Skin epidermis (tissue), 12 donors: Measurements from ENCODE around the gene CNTNAP2.

ENCODE experiments used
- H3K27ac ChIP-seq, 21 experiments: fragments of 200-600 bp; sonication (generic) in 11 of 21; one replicate each; pipeline ENCODE4 v1.5.0; 2020; ENCODE audit warnings: mild to moderate bottlenecking in 3 of 21, inconsistent platforms in 2 of 21, moderate library complexity in 2 of 21
- H3K4me3 ChIP-seq, 7 experiments: fragments of 200-600 bp; sonication (generic) in 2 of 7; one replicate each; pipeline ENCODE4 v1.5.0; 2020; ENCODE audit warnings: inconsistent platforms in 2 of 7, mild to moderate bottlenecking in 2 of 7, moderate library complexity in 1 of 7

The CNTNAP2 gene

GRCh38 chr7:147805996-147806576, 1689.5 kb downstream of the CNTNAP2 start:
- H3K4me3 ChIP-seq, result no peak overlapping the region
- H3K27ac ChIP-seq, result no peak overlapping the region

GRCh38 chr7:147809786-147810185, 1693.2 kb downstream of the CNTNAP2 start:
- H3K27ac ChIP-seq, result no peak overlapping the region
- H3K4me3 ChIP-seq, result no peak overlapping the region

- no peak overlapping the region for H3K4me3 ChIP-seq
- no peak overlapping the region for H3K27ac ChIP-seq
These were observed 1693.7 kb downstream of the CNTNAP2 start for GRCh38 chr7:147810269-147810668.

GRCh38 chr7:147811923-147812322, 1695.3 kb downstream of the CNTNAP2 start:
- H3K4me3 ChIP-seq, result no peak overlapping the region
- H3K27ac ChIP-seq, result no peak overlapping the region

- Histone ChIP-seq H3K27ac (no peak overlapping the region), H3K4me3 (no peak overlapping the region)
These were observed 1696.7 kb downstream of the CNTNAP2 start for GRCh38 chr7:147813316-147813715.

GRCh38 chr7:147818317-147818716, 1701.7 kb downstream of the CNTNAP2 start:
- H3K27ac ChIP-seq, result no peak overlapping the region
- no peak overlapping the region for H3K4me3 ChIP-seq

- H3K4me3 ChIP-seq, result no peak overlapping the region
- no peak overlapping the region for H3K27ac ChIP-seq
These were observed 1708.1 kb downstream of the CNTNAP2 start for GRCh38 chr7:147824671-147825070.

- Histone ChIP-seq H3K4me3 (no peak overlapping the region), H3K27ac (no peak overlapping the region)
These were observed 1712.4 kb downstream of the CNTNAP2 start for GRCh38 chr7:147829016-147829415.

GRCh38 chr7:147833557-147833956, 1717.0 kb downstream of the CNTNAP2 start:
- no peak overlapping the region for H3K27ac ChIP-seq
- H3K4me3 ChIP-seq, result no peak overlapping the region

- Histone ChIP-seq H3K27ac (no peak overlapping the region), H3K4me3 (no peak overlapping the region)
These were observed 1717.4 kb downstream of the CNTNAP2 start for GRCh38 chr7:147833970-147834369.

- Histone ChIP-seq H3K4me3 (no peak overlapping the region), H3K27ac (no peak overlapping the region)
These were observed 1736.2 kb downstream of the CNTNAP2 start for GRCh38 chr7:147852833-147853232.

GRCh38 chr7:147857152-147858140, 1740.8 kb downstream of the CNTNAP2 start:
- Histone ChIP-seq H3K4me3 (no peak overlapping the region), H3K27ac (no peak overlapping the region)

- Histone ChIP-seq H3K27ac (no peak overlapping the region), H3K4me3 (no peak overlapping the region)
These were observed 1741.8 kb downstream of the CNTNAP2 start for GRCh38 chr7:147858421-147858820.

- Histone ChIP-seq H3K4me3 (no peak overlapping the region), H3K27ac (no peak overlapping the region)
These were observed 1742.4 kb downstream of the CNTNAP2 start for GRCh38 chr7:147859033-147859432.

GRCh38 chr7:147859486-147859885, 1742.9 kb downstream of the CNTNAP2 start:
- Histone ChIP-seq H3K4me3 (no peak overlapping the region), H3K27ac (no peak overlapping the region)

GRCh38 chr7:147861058-147861716, 1744.6 kb downstream of the CNTNAP2 start:
- Histone ChIP-seq H3K27ac (no peak overlapping the region), H3K4me3 (no peak overlapping the region)

- H3K4me3 ChIP-seq, result no peak overlapping the region
- H3K27ac ChIP-seq, result no peak overlapping the region
These were observed 1745.3 kb downstream of the CNTNAP2 start for GRCh38 chr7:147861945-147862344.

- Histone ChIP-seq H3K4me3 (no peak overlapping the region), H3K27ac (no peak overlapping the region)
These were observed 1752.9 kb downstream of the CNTNAP2 start for GRCh38 chr7:147869456-147869855.

- Histone ChIP-seq H3K27ac (no peak overlapping the region), H3K4me3 (no peak overlapping the region)
These were observed 1762.5 kb downstream of the CNTNAP2 start for GRCh38 chr7:147878912-147879661.

- H3K27ac ChIP-seq, result no peak overlapping the region
- H3K4me3 ChIP-seq, result no peak overlapping the region
These were observed 1769.3 kb downstream of the CNTNAP2 start for GRCh38 chr7:147885869-147886268.
